Central memory CD4-positive, alpha-beta T cell (primary cell): ENCODE data around the gene TSPAN4.

Source experiments
- DNase-seq: peaks from one replicate; pipeline ENCODE4 v3.0.0; 2022

The TSPAN4 gene

DNA sequence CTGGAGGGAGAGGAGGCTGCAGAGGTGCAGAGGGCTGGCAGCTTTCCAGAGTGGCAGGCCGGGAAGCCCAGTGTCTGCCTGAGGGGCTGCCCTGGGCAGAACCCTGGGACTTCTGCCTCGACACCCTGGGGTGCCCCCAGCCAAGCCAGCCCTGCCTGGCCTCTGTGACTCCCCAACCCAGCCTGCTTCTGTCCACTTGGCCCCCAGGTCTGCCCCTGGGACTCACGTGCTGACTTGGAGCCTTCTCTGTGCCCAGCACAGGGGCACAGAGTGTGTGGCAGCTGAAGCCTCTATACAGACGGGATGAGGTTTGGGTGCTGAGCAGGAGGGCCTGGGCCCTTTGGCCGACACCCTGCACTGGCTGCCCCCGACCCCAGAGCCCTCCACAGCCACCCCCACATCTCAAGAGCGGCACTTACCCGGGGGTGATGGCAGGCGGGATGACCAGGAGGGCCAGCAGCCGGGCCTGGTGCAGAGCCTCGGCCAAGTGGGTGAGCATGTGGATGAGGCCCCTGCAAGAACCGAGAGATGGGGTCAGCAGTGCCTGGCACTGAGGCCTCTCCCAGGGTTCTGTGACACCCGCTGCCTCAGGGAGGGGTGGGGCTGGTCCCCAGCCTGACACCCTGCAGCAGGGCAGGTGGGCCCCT is 50.5 kb downstream of the TSPAN4 start:
- no peak for DNase-seq

DNA sequence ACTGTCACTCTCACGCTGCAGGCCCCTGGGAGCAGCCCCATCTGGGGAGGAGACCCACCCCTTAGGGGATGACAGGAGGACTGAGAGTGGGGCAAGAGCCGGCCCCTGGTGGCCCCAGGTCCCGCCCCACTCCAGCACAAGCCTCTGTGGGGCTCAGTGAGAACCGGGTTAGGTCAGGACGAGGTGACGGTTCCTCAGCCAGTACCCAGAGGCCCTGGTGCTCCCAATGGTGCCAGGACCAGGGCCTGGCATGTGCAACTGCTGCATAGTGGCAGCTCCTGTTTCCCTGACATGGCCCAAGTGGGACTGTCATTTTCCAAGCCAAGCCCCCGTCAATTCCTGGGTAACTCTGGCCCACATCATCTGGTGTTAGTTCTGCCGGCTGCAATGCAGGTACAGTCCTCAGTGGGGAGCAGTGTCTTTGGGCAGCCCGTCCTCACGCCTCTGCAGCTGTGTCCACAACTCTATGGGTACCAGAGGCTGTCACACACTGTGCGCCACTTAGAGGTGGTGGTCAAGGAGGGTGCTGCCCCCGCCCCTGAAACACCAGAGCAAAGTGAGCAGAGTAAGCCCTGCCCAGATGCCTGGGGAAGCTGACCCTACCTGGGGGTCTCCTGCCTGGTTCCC is 52.0 kb downstream of the TSPAN4 start:
- DNase-seq, result no peak

DNA sequence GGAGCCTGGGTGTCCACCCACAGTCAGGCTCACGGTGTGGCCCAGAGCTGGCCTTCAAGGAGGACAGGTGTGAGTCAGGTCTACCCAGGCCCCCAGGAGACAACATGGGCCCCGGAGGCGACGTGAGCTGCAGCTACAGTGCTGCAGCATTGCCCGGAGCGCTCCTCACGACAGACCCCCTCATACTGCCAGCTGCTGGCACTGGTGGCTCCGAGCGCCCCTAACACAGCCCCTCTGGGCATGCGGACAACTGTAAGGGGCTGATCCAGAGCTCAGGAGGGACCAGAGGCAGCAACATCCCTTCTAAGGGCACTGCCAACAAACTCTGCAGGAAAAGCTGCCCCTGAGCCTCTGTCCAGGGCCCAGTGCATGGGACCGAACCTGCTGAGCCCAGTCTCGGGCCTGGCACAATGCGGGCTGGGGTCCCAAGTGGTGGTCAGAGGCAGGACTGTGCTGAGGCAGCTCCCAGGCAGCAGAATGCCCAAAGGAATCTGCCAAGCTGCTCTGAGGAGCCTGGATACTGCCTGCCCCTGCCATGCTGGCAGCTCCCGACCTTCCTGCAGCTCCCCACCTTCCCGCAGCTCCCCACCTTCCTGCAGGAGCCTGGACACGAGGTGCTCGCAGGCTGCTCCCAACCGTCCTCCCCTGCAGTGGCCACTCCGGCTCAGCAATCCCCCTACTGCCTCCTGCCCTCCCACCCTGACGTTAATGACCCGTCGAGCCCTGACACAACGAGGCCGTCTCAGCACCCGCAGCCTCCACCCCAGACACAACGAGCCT is 52.9 kb downstream of the TSPAN4 start:
- DNase-seq, result no peak

DNA sequence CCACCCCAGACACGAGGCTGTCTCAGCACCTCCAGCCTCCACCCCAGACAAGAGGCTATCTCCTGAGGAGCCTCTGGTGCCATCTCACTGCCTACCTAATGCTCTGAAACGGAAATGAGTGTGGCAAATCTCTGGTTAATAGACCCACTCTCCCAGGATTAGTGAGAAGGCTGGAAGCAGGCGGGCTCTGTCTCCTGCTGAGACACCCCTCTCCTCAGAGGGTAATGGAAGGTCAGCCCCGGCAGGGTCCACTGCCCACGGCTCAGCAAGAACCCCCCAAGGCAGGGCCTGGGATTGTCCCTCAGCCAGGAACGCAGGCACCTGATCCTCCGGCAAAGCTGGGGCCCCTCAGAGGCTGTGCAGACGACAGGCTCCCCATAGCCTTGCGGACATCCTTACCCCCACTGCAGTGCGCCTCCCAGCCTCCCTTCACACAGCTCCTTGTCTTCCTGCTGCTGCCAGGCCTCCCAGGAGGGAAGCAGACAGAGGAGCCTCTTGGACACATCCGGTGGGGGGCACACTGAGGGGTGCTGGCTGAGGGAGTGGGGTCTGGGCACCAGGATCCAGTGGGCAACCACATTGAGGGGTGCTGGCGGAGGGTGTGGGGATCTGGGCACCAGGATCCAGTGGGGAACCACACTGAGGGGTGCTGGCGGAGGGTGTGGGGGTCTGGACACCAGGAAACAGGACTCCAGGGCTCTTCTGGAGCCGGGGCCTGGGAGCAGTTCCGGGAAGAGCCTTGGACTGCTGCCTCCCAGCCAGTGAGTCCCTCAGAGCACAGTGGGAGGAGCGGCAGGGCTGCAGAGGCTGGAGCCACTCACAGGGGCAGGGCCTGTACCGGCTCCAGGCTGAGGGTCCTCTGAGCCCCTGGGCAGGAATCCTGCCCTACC is 54.8 kb downstream of the TSPAN4 start:
- DNase-seq, result no peak

DNA sequence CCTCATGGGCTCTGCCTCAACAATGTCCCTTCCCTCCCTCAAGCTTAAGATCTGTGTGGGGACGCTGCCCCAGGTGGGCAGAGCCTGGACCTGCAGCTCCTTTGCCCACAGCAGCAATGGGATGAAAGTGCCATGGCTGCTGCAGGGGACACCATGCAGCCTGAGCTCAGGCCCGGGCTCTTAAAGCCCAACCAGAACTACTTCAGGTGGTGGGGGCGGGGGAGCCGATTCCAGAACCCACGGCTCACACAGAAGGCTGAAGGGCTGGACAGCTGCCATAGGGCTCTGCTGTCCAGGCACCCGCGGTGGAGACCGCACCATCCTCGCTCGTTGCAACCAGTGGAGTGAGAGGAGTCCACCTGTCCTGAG is 55.5 kb downstream of the TSPAN4 start:
- no peak for DNase-seq

DNA sequence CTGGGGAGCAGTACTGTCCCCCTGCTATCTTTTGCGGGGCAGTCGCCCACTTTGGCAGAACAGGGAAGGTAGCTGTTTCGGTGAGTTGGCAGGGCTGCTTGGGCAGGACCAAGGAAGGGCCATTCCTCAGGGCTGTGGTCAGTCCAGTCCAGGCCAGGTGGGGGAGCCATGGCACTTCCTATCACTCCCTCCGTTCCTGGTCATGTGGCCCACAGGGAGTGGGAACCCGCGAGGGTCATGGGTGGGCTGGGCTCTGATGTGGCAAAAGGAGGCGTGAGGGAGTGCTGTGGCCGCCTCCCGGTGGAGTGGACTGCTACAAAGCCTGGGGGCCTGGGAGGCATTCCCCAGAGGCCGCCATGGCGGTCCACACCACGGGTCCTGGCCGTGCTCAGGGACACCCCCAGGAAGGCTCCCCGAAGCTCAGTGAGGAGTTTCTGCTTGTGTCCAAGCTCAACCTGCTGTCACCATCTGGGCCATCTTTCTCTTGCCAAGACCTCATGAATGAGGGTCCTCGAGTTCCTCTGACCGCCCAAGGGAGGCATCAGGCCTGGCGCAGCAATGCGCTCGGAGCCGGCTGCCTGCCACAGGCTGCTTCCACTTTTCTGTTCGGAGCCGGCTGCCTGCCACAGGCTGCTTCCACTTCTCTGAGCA is 56.0 kb downstream of the TSPAN4 start:
- no peak for DNase-seq

DNA sequence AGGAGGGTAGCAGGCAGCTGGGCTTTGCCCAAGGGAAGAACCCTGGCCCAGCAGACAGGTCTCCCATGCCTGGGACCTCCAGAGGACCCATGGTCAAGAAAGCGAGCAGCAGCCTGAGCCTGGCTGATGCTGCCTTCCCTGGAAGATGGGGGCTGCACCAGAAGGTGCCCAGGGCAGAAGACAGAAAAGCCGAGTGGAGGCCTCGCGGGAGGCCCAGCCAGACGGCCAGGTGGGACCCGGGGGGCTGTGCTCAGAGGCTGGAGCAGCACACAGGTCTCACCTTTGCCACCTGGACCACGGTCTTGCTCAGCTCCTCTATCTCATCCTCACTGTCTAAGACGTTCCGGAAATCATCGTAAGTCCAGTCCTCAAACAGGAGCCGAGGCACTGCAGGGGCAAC is 57.1 kb downstream of the TSPAN4 start:
- no peak for DNase-seq

DNA sequence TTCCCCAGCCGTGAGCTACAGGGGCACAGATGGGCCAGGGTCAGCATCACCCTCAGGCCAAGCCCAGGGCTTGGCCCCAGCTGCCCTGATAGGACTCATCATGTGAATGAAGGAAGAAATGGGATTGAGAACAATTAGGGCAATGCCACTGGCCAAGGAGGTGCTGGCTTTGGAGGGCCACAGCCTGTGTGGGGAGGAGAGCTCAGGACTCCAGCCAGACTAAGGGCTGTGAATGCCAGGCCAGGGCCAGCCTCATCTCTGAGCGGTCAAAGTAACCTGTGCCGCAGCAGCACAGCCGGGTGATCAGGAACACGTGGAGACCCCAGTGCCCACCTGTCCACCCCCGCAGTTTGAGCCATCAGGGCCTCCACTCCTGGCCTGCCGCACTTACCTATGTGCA is 57.9 kb downstream of the TSPAN4 start:
- DNase-seq, result no peak

DNA sequence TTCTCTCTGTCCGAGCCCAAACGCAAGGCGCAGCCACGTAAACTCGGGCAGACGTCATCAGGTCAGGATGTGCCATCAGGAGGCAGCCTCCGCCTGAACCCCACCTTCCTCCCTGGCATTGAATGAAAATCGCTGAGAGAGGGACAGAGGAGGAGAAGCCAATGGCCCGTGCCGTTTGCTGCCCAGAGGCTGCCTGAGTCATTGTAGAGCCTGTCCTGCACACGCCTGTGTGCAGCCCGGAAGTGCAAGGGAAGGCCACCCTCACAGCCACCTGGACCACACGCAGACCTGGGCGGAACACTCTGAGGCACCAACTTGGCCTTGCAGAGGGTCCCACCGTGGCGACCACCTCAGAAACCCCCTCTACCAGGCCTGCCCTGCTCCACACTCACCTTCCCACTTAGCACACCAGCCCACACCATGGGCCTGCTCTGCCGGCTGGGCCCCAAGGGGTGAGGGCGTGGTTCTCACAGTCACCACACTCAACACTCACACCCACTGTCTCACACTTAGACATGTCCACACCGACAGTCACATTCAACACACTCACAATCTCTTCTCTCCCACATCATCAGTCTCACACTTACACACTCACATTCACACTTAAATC is 58.9 kb downstream of the TSPAN4 start:
- DNase-seq, result no peak

DNA sequence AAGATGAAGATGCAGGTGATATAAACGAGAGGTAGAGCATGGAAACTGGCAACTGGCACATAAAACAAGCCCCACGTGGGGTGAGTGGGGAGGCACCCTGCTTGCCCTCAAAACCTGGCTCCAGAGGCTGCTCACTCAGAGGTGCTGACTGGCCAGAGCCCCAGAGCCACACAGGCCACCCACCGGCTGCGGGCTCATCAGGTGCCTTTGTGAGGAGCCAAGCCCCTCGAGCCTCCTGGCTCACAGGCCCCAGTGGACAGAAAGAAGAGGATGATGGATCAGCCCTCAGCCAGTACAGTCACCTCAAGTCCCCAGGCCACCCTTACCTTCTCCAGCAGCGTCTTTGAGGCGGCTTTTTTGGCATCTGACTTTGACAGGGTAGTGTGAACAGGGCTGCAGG is 61.7 kb downstream of the TSPAN4 start:
- no peak for DNase-seq

DNA sequence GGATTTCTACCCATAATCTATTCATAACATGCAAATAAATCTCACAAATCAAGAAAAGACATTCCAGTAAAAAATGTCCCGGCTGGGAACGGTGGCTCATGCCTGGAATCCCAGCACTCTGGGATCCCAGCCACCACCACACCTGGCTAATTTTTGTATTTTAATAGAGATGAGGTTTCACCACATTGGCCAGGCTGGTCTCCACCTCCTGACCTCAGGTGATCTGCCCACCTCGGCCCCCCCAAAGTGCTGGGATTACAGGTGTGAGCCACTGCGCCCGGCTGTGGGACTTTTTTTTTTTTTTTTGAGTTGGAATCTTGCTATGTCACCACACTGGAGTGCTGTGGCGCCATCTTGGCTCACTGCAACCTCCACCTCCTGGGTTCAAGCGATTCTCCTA is 63.3 kb downstream of the TSPAN4 start:
- DNase-seq, result no peak

DNA sequence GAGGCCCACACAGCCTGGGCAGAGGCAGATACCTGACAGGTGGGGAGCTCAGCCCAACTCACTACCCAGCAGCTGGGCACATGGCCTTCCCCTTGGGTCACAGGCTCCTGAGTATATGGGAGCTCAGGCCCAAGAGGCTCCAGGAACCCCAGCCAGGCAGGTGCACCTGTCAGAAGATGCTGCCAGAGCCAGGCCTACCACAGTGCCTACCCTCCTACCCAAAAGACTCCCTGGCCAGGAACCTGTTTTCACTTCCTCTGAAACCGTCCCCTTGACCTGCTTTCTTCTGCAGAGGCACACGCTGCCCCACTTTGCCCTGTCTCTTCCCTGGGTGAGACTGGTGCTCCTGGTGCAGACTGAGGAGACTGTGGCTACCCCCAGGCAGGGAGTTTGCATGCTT is 65.0 kb downstream of the TSPAN4 start:
- no peak for DNase-seq

DNA sequence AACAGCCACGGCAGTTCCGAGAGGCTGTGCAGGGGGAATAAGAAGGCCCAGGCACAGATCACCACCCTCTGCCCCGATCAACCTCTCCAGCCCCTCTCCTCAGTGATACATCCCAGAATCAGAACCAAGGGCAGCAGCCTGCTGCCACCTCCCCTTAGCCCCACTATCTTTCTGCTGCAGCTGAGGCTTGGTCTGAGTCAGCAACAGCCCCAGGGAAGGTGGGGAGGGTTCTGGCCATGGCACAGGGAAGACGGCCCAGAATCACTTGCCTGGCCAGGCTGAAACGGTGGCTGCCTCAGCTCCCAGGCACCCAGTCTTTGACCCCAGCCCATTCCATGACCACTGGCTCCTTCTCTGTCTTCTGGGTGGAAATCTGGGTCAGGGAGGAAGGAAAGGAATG is 65.6 kb downstream of the TSPAN4 start:
- no peak for DNase-seq

DNA sequence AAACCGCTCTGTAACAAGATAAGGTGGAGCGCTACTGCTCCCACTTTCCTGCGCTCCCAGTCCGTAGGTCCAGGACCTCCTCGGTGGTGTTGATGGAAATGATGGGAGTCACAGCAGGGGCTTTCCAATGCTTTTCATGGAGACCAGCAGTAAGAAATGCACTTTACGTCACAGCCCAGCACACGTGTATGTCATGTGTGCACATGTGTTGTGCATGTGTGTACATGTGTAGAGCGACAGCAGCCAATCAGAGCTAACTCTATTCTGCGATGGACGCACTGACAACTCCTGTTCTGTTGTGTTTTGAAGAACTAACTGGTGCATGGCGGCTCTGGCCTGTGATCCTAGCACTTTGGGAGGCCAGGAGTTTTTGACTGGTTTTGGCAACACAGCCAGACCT is 66.8 kb downstream of the TSPAN4 start:
- DNase-seq, result no peak

DNA sequence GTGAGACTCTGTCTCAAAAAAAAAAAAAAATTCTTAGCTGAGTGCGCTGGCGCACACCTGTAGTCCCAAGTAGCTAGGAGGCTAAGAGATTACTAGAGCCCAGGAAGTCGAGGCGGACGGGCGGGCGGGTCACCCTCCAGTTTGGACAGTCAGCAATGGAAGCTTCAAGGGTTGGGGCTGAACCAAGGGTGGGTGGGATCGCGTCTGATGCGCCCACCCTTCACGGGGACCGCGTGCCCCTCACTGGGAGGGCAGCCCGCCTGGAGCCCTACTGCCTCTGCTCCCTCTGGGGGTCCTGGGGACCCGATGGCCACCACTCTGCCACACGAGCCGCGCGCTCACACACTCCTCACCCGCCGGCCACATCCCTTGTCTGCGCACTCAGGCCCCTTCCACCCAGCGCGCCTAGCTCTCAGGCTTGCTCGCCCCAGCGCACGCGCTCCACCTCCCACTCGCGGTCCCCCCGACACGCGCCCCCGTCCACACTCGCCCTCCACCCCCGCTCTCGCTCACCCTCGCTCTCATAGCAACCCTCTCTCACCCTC is 67.5 kb downstream of the TSPAN4 start:
- no peak for DNase-seq

DNA sequence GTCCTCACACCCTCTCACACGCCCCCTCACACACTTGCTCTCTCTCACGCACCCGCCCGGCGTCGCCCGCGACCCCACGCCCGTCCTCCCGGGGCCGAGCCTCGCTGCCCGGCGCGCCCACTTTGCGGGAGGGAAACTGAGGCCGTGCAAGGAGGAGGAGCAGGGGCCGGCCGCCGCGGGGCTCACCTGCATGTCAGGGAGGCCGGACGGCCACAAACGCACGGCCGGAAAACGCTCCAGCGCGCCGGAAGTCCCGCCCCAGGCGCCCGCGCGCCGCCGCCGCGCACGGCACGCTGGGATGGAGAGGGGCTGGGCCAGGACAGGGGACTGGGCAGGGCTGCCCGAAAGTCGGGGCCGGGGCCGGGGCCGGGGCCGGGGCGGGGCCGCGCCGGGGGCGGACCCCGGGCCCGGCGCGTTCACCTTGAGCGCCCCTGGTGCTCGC is 68.0 kb downstream of the TSPAN4 start, which contains the start of gene CHID1:
TSS of gene CHID1 (minus strand) at position 222 of the 442 bp plus-strand sequence. CDS start 5,994 bp downstream, outside the sequence.
- DNase-seq, result peak; percentile 72

DNA sequence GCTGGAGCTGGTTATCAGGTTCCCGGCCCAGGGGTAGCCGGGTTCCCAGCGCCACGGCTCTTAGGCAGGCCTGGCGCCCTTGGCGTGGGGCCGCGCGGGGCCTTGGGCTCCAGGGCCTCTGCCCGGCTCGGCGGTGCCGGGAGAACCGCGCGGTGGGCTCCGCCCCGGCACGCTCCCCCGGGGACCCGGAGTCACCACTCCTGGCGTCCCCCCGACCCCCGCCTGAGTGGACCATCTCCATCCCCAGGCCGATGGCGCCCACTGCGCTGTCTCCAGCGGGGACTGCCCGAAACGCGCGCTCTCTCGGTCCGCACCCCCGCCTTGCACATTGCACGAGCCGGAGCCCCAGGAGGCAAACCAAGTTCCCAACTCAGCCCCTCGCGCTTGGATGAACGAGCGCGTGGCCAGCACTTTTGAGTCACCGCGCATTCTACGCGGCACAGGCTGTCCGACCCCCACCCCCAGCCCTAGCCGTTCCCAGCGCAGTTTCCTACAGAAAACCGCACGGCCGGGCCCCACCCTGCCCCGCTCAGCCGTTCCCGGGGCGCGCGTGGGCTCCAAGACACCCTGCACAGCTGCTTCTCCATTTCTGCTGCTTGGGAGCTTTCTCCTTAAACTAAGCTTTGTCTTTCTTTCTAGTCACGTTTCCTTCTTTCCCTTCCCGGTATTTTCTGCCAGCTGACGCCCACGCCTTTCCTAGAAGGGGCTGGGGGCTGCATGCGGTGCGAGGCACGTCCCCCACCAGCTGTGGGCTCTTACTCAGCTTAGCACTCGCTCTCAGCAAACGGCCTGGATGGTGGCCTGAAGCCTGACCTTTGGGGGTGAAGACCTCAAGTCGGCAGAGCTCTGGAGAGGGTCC is 68.6 kb downstream of the TSPAN4 start:
- DNase-seq, result no peak

DNA sequence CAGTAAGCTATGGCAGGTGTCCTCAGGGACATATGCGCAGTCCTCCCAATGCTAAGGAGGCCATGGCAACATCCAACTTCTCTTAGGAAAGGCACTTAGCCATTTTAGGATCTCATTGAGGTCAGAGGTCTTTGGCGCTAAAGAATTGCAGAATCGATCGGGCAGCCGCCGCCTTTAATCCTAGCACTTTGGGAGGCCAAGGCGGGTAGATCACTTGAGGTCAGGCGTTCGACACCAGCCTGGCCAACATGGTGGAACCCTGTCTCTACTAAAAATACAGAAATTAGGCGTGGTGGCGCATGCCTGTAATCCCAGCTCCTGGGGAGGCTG is 69.2 kb downstream of the TSPAN4 start:
- no peak for DNase-seq

DNA sequence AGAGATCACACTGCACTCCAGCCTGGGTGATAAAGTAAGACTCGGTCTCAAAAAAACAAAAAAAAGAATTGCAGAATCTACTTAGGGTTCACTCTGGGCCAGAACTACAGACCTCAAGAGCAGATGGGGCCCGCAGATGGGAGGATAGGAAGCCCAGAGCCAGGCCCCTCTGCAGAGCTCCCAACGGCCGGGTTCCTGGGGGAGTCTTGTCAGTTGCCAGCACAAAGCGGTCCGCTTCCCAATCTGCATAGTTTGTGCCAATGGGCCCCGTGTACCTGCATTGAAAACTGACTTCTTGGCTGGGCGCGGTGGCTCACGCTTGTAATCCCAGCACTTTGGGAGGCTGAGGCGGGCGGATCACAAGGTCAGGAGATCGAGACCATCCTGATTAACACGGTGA is 69.6 kb downstream of the TSPAN4 start:
- DNase-seq, result no peak

DNA sequence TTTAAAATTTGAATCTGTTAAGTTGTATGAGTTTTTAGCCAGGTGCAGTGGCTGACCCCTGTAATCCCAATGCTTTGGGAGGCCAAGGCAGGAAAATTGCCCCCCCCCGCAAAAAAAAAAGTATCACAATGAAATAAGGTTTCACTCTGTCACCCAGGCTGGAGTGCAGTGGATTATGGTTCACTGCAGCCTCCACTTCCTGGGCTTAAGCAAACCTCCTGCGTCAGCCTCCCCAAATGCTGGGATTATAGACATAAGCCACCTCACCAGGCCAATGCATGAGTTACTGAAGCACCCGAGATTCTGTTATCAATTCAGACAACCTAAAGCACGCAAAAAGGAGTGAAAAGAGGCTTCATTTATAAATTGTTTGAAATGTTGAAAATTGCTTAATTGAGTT is 70.4 kb downstream of the TSPAN4 start:
- no peak for DNase-seq

DNA sequence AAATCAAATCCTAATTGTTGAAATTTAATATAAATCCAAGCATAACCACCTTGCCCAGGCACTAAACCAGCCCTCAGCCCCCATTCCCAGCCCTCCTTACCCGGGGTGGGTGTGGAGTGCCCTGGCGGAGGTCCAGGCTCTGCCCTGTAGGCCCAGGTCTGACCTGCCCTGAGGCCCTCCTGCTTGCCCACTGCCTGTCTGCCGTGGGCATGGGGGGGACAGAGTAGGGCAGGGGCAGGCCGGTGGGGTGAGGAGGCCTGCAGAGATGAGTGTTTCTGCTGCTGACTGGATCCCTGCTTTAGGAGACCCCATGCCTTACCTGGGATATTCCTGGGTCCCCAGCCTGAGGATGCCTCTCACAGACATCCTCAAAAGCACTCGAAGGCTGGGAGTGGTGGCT is 71.6 kb downstream of the TSPAN4 start:
- DNase-seq, result no peak
